Middle frontal gyrus (tissue), 1 donor: ENCODE results near the gene PRTG.
"Not testable (repeated sequence)": the region's sequence is repeated elsewhere in the genome, so short reads cannot be mapped to it uniquely, and the experiment has no call there.

Experiments used
- DNase-seq: peaks from one replicate; pipeline ENCODE4 v3.0.0-alpha.2; 2015; ENCODE audit warnings: low spot score; ENCODE audit errors: extremely low spot score

PRTG gene, protein sequence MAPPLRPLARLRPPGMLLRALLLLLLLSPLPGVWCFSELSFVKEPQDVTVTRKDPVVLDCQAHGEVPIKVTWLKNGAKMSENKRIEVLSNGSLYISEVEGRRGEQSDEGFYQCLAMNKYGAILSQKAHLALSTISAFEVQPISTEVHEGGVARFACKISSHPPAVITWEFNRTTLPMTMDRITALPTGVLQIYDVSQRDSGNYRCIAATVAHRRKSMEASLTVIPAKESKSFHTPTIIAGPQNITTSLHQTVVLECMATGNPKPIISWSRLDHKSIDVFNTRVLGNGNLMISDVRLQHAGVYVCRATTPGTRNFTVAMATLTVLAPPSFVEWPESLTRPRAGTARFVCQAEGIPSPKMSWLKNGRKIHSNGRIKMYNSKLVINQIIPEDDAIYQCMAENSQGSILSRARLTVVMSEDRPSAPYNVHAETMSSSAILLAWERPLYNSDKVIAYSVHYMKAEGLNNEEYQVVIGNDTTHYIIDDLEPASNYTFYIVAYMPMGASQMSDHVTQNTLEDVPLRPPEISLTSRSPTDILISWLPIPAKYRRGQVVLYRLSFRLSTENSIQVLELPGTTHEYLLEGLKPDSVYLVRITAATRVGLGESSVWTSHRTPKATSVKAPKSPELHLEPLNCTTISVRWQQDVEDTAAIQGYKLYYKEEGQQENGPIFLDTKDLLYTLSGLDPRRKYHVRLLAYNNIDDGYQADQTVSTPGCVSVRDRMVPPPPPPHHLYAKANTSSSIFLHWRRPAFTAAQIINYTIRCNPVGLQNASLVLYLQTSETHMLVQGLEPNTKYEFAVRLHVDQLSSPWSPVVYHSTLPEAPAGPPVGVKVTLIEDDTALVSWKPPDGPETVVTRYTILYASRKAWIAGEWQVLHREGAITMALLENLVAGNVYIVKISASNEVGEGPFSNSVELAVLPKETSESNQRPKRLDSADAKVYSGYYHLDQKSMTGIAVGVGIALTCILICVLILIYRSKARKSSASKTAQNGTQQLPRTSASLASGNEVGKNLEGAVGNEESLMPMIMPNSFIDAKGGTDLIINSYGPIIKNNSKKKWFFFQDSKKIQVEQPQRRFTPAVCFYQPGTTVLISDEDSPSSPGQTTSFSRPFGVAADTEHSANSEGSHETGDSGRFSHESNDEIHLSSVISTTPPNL

DNA sequence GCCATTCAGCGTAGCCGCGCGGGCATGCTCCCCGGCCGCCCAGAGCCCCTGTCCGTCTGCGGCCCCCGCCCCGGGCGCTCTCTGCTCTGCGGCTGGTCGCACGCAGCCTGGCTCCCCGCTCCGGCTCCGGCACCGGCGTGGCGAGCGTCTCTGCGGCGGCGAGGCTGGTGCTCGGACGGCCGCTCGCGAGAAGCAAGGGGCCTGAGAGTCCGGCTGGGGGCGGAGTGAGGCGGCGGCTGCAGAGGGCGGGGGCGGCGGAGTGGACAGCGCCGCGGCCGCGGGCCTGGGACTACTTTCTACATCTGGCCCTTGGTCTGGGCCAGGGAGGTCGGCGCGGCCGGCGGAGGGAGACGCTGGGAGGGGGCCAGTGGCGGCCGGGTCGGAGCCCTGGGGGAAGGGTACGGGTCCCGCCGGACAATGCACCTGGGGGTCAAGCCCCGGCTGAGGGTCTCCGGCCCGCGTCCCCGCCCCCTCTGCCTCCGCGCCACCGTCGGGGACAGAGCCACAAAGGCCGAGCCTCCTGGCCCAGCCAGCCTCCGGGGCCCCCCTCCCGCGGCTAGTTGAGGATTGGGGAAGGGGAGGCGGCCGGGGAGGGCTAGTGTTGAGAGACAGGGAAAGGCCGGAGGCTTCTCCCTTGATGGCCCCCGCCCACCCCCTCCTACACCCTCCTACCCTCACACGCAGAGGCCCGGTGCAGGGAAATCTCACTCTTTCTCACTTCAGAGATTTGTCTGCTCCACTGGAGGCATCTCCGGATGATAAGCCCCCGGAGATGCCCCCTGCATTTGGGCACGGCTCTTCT, at the start of gene PRTG:
Gene PRTG (minus strand): TSS at position 226 of the 802 bp plus-strand sequence. CDS start 221 bp downstream, at position 5.
- no peak for DNase-seq

DNA sequence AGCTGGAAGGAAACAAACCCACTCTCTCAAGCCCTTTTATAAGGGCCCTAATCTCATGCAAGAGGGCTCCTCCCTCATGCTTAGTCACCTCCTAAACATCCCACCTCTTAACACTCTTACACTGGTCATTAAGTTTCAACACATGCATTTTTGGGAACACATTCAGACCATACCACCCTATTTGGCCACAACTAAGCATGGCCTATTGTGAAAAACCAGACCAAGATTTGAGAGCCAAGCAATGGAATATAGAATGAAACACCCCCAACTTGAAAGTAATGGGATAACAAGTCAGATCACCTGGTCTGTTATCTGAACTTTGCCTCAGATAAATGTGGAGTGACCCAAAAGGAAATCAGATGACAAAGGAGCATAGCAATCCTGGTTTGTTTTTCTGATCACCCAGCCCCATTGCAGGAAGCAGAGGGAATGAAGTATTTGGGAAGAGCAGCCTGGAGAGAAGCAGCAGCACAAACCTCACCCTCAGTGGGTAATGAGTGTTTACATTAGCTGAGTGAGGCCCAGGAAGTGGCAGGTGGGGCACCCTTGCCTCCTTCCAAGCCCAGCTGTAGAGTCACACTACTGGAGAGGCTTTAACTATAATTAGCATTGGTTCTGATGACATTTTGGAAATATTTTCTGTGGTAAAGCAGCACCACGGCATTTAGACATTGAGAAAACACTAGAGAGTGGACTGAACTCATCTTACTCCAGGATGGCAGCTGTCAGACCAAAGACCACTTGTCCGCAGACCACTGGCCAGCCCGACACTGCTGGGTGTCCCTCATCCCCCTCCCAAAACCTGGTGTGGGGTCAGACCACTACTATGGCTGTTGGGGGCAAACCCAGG, 48.8 kb upstream of the PRTG start:
- DNase-seq, result no peak

DNA sequence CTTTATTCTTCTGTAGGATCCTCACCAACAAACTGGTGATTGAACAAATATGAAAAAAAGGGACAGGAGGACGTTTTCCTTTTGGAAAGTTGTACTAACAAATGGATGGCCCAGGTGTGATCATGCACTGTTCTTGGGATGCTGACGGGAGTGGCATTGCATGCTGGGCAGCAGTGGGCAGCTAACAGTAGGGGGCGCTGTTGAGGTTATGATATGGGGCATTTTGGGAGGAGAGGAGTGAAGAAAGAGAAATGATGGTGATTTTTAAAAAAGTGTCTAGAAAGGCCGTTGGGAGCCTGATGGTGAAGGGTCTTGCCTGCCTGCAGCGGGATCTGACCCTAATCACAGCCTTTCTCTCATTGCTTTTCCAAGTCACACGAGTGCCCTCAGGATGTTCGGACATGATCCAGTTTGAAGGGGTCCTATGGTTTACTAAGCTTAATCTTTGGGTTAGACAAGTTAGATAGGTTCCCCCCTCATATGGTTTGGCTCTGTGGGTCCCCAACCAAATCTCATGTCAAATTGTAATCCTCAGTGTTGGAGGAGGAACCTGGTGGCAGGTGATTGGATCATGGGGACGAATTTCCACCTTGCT, 46.2 kb upstream of the PRTG start:
- DNase-seq, result no peak

DNA sequence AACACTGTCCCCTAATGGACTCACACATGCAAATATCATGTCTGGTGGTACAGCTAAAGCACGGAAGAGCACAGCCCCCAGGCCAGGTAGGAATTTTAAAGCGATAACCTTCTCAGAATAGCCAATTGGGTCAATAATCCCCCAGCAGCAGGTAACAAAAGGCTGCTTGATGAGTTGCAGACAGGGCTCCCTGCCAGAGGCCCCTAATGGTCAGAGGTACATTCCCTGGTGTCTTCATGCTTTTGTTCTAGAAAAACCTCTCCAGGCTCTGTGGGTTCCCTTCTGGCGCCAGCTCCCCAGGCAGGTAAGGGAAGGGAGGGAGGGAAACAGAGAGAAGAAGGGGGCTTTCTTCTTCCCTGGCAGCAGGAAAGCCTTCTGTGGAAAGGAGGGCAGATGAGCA, 43.4 kb upstream of the PRTG start:
- no peak for DNase-seq

DNA sequence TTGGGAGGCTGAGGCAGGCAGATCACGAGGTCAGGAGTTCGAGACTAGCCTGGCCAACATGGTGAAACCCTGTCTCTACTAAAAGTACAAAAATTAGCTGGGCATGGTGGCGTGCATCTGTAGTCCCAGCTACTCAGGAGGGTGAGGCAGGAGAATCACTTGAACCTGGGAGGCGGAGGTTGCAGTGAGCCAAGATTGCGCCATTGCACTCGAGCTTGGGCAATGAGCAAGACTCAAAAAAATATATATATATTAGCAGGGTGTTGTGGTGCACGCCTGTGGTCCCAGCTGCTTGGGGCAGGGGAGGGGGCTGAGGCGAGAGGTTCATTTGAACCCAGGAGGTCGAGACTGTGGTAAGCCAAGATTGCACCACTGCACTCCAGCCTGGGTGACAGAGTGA, 42.6 kb upstream of the PRTG start:
- DNase-seq, result not testable (repeated sequence)

DNA sequence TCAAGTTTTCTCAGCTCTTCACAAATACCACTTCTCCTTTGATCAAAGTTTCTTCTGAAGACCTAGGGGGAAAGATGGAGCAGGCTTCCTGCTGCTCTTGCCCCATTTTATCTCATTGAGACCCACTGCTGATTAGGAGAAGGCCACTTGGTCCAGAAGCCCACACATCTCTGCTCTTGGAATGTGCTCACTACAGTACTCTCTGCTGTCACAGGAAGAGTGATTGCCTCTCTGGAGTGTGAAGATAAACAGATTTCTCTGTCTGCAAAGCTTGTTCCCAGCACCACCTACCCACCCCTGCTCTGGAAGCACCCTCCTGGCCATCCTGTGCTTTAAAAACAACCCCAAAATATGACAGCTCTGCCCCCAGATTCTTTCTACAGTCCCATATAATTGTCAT, 41.3 kb upstream of the PRTG start:
- no peak for DNase-seq

DNA sequence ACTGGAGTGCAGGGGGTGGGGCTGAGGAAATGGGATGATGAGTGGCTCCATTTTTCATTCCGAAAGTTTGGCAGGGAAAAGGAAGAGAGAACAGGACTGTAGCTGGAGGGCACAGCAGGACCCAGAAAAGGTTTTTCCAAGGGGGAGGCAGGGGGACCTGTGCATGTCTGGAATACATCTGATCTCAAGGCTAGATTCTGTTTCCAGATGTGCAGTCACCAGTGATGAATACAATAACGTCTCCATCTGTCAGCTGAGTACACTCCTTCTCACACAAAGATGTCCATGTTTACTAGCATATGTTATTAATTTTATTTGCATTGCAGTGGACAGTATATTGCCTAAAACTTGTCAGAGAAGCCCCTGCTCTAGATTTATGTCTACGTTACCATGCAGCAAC, 39.9 kb upstream of the PRTG start:
- DNase-seq, result no peak

DNA sequence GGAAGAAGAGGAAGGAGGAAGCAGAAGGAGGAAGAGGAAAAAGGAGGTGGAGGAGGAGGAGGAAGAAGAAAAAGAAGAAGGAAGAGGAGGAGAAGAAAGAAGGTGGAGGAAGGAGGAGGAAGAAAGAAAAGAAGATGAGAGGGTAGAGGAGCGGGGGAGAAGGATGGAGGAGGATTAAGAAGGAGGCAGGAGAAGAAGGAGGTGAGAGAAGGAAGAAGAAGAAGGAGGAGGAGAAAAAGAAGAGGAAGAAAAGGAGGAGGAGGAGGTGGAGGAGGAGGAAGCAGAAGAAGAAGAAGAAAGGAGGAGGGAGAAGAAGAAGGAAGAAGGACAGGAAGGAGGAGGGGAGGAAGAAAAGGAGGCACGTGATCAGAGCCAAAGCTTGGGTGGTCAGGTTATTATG, 37.3 kb upstream of the PRTG start:
- DNase-seq, result no peak

DNA sequence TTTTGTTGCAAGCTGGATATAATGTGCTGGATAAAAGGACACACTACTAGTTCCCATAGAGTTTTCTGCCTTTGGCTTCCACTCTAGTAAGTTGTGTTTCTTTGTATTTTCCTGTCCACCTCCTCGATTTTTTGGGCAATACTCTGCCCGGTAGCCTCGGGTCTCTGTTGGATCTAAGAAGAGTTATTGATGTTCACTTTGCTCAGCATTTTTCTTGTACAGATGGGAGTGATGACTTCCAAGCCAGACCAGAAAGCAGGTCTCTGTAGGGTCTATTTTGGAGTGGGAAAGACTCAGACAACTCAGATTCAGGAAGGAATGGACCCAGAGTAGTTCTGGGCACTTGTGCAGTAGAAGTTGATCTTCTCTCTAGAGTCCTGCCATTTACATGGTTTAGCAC, 36.0 kb upstream of the PRTG start:
- no peak for DNase-seq

DNA sequence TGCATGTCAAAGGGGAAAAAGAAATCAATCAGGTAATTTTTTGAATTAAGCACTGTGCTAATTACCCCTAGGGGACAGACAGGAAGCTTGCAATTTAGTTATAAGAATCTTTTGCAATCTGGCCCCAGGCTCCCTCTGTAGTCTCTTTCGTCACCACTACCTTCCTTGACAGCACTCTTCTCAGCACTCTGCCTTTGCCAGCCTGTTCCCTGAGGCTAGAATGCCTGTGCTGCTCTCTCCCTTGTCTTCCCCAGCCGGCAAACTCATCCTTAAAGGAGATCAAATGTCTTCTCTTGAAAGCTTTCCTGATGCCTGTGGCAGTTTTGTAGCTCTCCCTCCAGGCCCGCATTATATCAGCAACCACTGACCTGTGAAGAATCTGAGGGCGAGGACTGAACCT, 32.4 kb upstream of the PRTG start:
- no peak for DNase-seq

DNA sequence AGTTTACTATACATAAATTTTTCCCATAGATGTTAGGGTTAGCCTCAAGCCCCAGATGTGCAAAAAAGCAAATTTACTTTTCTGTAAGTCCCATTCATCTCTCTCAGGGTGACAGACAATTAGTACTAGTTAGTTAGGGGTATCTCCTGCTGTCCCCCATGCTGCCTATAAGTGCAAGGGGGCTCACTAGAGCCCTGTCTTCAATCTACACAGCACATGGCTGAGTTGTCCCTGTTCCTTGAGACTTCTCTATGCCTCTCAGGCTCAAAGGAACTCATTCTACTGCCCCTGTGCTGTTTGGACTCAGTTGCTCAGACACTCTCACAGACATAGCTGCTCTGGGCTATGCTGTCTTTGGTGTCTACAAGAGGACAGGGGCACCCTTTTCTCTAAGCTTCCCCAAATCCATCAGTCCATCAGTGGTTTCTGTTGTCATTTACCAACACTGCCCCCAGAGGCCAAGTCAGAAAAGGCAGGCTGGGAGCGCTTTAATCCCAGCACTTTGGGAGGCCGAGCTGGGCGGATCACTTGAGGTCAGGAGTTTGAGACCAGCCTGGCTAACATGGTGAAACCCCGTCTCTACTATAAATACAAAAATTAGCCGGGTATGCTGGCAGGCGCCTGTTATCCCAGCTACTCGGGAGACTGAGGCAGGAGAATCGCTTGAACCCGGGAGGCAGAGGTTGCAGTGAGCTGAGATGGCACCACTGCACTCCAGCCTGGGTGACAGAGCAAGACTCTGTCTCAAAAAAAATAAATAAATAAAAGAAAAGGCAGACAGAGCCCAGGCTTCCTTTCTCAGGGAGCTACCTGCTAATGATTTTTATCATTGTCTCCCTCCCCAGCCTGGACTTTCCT, 31.4 kb upstream of the PRTG start:
- no peak for DNase-seq

DNA sequence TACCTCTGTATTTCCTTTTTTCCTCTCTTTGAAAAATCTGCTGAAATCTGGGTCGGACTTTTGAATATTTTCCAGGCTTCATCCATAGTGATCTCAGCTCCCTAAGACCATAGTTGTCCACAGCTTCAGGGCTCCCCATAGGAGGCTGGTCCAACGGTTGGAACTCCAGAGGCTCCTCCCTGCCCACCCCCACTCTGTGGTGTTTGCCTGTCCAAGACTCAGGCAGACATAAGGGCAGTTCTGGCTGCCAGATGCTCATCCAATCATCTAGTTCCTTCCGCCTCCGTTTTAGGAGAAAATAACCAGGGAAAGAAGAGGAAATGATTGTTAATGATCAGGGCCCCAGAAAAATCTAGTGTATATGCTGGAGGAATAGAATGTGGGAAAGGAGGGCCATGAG, 27.9 kb upstream of the PRTG start:
- no peak for DNase-seq

DNA sequence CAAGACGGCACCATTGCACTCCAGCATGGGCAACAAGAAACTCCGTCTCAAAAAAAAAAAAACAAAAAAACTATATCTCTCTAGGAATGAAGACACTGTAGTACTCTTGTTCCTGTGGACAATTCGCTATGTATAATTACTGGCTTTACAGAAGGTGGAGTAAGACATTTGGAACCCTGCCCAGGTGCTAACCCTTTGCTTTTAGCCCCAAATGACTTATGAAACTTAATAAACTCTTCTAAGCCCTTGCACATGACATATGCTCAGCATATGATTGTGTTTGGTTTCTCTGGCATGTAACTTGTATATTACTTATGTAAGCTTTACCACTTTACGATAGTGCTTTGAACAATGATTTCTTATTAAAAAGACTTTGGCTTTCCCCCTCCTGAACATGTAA, 27.3 kb upstream of the PRTG start:
- no peak for DNase-seq

DNA sequence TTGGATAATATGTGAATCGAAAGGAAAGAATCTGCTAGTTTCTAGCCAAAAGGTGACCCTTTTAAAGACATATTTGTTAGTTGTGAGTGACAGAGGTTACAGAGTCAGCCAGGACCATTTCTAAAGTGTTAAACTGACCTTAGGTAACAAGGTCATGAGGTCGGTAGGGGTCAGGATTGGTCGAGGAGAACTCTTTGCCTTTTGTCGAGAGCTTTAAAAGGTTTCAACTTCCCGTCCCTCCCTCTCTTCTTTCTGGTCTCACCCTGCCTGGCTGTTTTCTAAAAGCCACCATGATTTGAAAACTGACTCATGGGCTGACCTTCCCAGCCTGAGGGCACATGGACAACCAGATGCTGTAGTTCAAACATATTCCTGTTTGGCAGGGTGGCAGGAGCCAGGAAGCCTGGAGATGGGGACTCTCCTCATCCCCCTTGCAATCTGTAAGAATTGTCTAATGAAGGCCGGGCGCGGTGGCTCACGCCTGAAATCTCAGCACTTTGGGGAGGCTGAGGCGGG, 25.8 kb upstream of the PRTG start:
- DNase-seq, result no peak

DNA sequence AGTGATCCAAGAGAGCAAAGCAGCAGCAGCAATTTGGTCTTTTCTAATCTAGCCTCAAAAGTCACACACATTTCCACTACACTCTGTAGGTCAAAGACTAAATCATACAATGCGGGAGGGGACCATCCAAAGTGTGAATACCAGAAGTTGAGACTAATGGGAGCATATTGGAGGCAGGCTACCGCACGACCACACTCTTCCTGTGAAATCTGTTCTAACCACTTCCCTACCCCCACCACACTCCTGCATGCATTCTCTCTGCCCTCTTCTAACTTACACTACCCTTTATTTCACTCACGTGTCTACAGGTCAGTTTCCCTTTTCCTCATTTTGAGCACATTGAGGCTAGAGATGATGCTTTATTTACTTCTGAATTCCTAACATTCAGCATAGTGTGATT, 23.7 kb upstream of the PRTG start:
- DNase-seq, result no peak

DNA sequence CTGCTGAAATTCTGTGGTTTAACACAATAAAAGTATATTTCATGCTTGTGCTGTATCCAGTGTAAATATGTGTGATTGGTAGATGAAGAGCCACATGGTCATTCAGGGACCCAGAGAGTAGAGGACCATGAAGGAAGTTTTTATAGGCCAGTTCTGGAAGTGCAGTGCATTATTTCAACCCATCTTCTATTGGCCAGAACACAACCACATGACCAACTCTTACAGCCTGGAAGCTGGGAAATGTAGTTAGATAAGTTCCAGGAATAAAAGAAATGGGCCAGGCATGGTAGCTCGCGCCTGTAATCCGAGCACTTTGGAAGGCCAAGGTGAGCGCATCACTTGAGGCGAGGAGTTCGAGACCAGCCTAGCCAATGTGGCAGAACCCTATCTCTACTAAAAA, 21.4 kb upstream of the PRTG start:
- DNase-seq, result no peak

DNA sequence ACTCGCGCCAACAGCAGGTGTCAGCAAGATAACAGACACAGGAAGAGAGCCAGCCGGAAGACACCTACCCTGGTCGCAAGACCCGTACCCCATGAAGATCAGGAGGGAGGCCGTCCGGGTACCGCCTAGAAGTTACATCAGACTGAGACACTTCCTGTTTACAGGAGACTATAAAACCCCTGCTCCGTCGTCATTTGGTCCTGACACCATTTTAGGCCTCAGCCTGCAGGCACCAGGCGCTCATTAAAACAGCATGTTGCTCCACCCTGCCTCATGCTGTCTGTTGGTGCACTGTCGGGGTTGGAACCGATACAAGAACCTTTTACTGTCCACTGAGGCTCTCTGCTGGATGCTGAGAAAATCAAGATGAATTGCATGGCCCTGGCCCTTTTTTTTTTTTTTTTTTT, 15.6 kb upstream of the PRTG start:
- DNase-seq, result no peak

DNA sequence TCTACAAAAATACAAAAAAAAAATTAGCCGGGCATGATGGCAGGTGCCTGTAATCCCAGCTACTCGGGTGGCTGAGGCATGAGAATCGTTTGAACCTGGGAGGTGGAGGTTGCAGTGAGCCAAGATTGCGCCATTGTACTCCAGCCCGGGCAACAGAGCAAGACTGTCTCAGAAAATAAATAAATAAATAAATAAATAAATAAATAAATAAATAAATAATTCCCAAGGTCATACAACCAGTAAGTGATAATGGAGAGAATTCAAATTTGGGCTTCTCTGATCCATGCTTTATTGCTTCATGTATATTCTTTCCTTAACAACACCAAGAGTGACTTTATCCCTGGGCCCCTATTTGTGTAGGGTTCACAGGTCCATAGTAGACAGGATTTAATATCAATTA, 10.5 kb upstream of the PRTG start:
- not testable (repeated sequence) for DNase-seq

DNA sequence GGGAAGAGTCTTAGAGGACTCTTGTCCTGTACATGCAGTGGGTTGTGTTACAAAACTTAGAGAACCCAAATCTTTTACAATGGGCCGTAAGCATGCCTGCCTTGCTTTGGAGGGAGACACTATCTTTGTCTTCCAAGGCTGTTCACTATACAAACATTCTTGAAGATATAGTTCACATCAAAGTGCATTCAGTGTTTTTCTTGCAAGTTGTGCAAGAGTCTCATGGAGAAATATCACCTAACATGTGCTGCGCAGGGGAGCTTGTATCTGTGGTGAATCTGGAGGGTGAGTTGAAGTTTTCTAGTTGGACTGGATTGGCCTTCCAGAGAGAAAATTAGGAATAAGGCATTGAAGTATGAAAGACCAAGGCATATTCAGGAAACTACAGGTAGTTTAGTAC, 7.8 kb upstream of the PRTG start:
- DNase-seq, result no peak
